Right lobe of liver (tissue), 6 donors: ENCODE results near the gene LYPD3. TPM values are rescaled to one million over a fixed set of nuclear protein-coding genes. Genes with fewer than 3 reads are reported as not detected.
"Not testable (repeated sequence)": the region's sequence is repeated elsewhere in the genome, so short reads cannot be mapped to it uniquely, and the experiment has no call there.

Experiments
- ATAC-seq, 4 donors: fragments of 200-7000 bp; cut with Tn5 transposase; one replicate each; pipeline ENCODE4 v1.9.1; 2020; ENCODE audit warnings: mild to moderate bottlenecking in 4 of 4, moderate library complexity in 4 of 4
- DNase-seq, 3 donors: peaks; one replicate each; pipeline ENCODE4 v3.0.0-alpha.2; 2020
- H3K27ac ChIP-seq, 3 donors: fragments of 200-600 bp; one replicate each; pipeline ENCODE4 v1.8.0; 2022
- H3K27me3 ChIP-seq, 2 donors: fragments of 200-600 bp; one replicate each; pipeline ENCODE4 v1.8.0; 2022
- H3K36me3 ChIP-seq, 4 donors: fragments of 200-600 bp; sonication (generic) in 1 of 4; one replicate each; pipeline versions ENCODE4 v1.5.1 to v1.8.0; 2017 to 2022; ENCODE audit warnings: control low read depth in 1 of 4
- H3K4me1 ChIP-seq, 4 donors: fragments of 200-600 bp; sonication (generic) in 1 of 4; one replicate each; pipeline versions ENCODE4 v1.5.1 to v1.8.0; 2017 to 2022; ENCODE audit warnings: control low read depth in 1 of 4
- H3K4me3 ChIP-seq, 3 donors: fragments of 200-600 bp; one replicate each; pipeline ENCODE4 v1.8.0; 2022
- H3K9me3 ChIP-seq, 4 donors: fragments of 200-600 bp; sonication (generic) in 1 of 4; one replicate each; pipeline versions ENCODE4 v1.5.1 to v1.8.0; 2017 to 2022; ENCODE audit warnings: control low read depth in 1 of 4
- CTCF ChIP-seq, 4 donors: fragments of 200-600 bp in 3 of 4; fragments of 450-650 bp in 1 of 4; IDR thresholded peaks; one replicate each; pipeline versions ENCODE4 v1.5.1 to v1.8.0; 2016 to 2022; ENCODE audit warnings: antibody characterized with exemption in 4 of 4, mild to moderate bottlenecking in 2 of 4
- POLR2A ChIP-seq: fragments of 450-650 bp; IDR thresholded peaks from one replicate; pipeline ENCODE4 v1.6.1; 2017; ENCODE audit warnings: antibody characterized with exemption, mild to moderate bottlenecking
- WGBS: methylation state at CpG from one replicate; pipeline ENCODE4 v1.1.6; 2018; ENCODE audit warnings: low coverage, low lambda C conversion rate; ENCODE audit not compliant: insufficient coverage; ENCODE audit errors: missing lambda C conversion rate; 5-methylcytosine and 5-hydroxymethylcytosine counted together
- intact Hi-C, 2 donors: fragments of 100-400 bp; cut with DNase I; formaldehyde crosslinking; loops; one replicate each; pipeline versions ENCODE4 v1.11.2 to v1.14.1; 2022
- long read RNA-seq: library from polyadenylated mRNA; unstranded; transcript quantifications from one replicate; pipeline ENCODE4 v2.0.0, GENCODE V29; 2019
- total RNA-seq, 6 experiments: library from RNA; depleted of rRNA in 2 of 6; stranded (reverse); fragments of >200 nt in 2 of 6; fragmentation: NEBNext Ultra II Directional in 3 of 6; extraction: Animal tissue kit (Norgen Biotek cat#: 25700) in 3 of 6; gene quantifications; one replicate each; pipeline versions ENCODE4 v1.1.0 to v1.2.4, GENCODE V29; 2016 to 2023
- donor health status: DM: no; HTN: yes; CAD: no.
- donor health status: DM: no; HTN: no; CAD: no.
- donor health status: DM: no; HTN: no; CAD: no.
- donor health status: DM: no; HTN: yes; CAD: no.
- donor health status: DM: no; HTN: yes; CAD: no.

LYPD3 gene
- under 1 TPM in 4 of 6 experiments, not detected in 2; 0.20 to 0.28 (median 0.25) TPM for total RNA-seq
- long read RNA-seq, partial matches to known transcripts: 0 of 1 reads
- long read RNA-seq, other reads (novel, unspliced or antisense): 0 of 1 reads

DNA sequence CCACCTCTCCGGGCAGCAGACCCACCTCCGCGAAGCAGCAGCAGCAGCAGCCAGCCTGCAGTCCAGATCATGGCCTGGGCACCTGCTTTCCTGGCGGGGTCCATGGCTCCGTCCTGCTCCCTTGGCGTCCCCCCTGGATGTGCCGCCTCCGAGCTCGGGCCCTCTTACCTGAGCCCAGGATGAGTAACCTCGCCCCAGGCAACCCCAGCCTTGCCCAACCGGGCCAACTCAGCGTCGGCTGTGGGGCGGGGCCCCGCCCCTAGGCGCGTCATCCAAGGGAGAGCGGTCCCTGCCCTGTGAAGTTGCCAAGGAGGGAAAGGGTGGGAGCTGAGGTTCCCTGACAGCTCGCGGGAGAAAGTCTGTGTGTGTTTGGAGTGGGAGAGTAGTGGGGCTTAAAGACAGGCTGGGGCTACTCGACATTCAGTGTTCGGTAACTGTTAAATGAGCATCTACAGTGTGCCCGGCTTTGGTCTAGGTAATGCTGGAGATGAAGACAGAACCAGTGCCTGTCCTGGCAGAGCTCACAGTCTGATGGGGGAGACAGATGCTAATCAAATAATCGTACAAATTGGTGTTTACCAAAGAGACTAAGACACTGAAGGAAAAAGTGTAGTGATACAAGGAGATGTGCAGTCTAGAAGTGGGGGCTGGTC, at the start of gene LYPD3:
LYPD3 (minus strand) TSS at position 141 of the 653 bp plus-strand sequence; CDS start at position 104, 37 bp downstream.
- Histone ChIP-seq H3K27me3 (no peaks in the 10 kb centered on the region), H3K4me1 (peaks cover 0 to 11% (median 3%) of the 10 kb centered on the region in 4 donors), H3K36me3 (no peaks in the 10 kb centered on the region), H3K27ac (peak within 1 kb of the TSS in 1 of 3 donors; percentile 24), H3K9me3 (no peaks in the 10 kb centered on the region), H3K4me3 (peak within 1 kb of the TSS in 2 of 3 donors; percentile 71 to 82)
- DNase-seq (peak in 1 of 3 donors; percentile 40), ATAC-seq (no peak)
- no peak for TF ChIP-seq POLR2A
- TF ChIP-seq CTCF (IDR thresholded peaks at IDR 0.05): no peak
- intact Hi-C loops: no loop called here
- 42% methylated on average over 7 of the region's 24 CpGs for WGBS

DNA sequence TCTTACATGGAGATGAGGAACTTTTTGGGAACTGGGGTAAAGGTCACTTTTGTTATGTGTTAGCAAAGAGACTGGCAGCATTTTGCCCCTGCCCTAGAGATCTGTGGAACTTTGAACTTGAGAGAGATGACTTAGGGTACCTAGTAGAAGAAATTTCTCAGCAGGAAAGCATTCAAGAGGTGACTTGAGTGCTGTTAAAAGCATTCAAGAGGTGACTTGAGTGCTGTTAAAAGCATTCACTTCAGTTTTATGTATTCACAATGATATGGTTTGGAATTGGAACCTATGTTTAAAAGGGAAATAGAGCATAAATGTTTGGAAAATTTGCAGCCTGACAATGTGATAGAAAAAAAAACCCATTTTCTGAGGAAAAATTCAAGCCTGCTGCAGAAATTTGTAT, 47.0 kb upstream of the LYPD3 start:
- intact Hi-C loops: not testable (repeated sequence)
- peaks cover 0 to 30% (median 4%) of the 10 kb centered on the region in 4 donors for H3K36me3 ChIP-seq

DNA sequence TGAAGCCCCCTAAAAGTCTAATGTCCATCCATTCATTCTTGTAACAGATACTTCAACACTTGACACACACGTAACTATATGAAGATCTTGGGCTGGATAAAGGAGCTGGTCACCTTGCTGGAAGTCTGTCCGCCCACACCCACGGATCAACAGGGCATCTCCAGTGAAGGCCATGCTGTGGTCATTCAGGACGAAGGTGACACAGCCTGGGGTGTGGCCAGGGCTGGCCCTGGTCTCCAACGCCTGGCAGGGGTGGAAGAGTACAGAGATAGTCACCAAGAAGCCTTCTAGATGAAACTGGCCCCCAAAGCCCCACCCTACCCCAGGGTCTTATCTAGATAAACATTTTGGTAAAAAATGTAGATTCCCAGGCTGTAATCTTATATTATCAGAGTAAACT, 45.9 kb upstream of the LYPD3 start:
- Histone ChIP-seq H3K27me3 (no peaks in the 10 kb centered on the region), H3K9me3 (no peaks in the 10 kb centered on the region), H3K4me1 (peaks cover 0 to 14% (median 0%) of the 10 kb centered on the region in 4 donors), H3K27ac (no peak overlapping the region), H3K4me3 (no peak overlapping the region), H3K36me3 (peaks cover 0 to 30% (median 4%) of the 10 kb centered on the region in 4 donors)
- 78% methylated on average over 3 of the region's 5 CpGs for WGBS
- intact Hi-C loops: no loop called here
- no peak for ATAC-seq
- no peak for DNase-seq
- TF ChIP-seq POLR2A: no peak
- no peak for TF ChIP-seq CTCF (IDR thresholded peaks at IDR 0.05)

More for the DNA sequence above, 47.0 kb upstream of the LYPD3 start:
- H3K9me3 ChIP-seq, ATAC-seq, H3K4me3 ChIP-seq, H3K27me3 ChIP-seq, DNase-seq, H3K27ac ChIP-seq: not testable (repeated sequence)
- peaks cover 0 to 14% (median 0%) of the 10 kb centered on the region in 4 donors for H3K4me1 ChIP-seq

DNA sequence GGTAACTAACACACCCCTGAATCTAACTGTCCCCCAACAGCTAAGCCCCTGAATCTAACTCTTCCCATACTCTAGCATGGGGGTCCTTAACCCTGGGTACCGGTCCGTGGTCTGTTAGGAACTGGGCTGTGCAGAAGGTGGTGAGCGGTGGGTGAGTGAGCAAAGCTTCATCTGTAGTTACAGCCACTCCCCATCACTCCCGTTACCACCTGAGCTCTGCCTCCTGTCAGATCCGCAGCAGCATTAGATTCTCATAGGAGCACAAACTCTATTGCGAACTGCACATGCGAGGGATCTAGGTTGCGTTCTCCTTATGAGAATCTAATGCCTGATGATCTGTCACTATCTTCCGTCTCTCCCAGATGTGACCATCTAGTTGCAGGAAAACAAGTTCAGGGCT, 45.3 kb upstream of the LYPD3 start:
- Histone ChIP-seq H3K4me1 (peaks cover 0 to 14% (median 0%) of the 10 kb centered on the region in 4 donors), H3K9me3 (no peaks in the 10 kb centered on the region), H3K4me3 (no peak overlapping the region), H3K27me3 (no peaks in the 10 kb centered on the region), H3K27ac (no peak overlapping the region), H3K36me3 (peaks cover 0 to 30% (median 6%) of the 10 kb centered on the region in 4 donors)
- WGBS: 94% methylated on average over 3 of the region's 9 CpGs
- intact Hi-C loops: no loop called here
- DNase-seq (no peak), ATAC-seq (no peak)
- TF ChIP-seq POLR2A (no peak), CTCF (IDR thresholded peaks at IDR 0.05) (no peak)

- Histone ChIP-seq H3K36me3 (peaks cover 0 to 30% (median 6%) of the 10 kb centered on the region in 4 donors), H3K27ac (no peak overlapping the region), H3K9me3 (no peaks in the 10 kb centered on the region), H3K4me3 (no peak overlapping the region), H3K27me3 (no peaks in the 10 kb centered on the region), H3K4me1 (peaks cover 0 to 18% (median 2%) of the 10 kb centered on the region in 4 donors)
- intact Hi-C loops: no loop called here
- TF ChIP-seq CTCF (IDR thresholded peaks at IDR 0.05) (no peak), POLR2A (no peak)
- WGBS: no CpG with 5 or more reads among the region's 2 CpGs
- ATAC-seq (no peak), DNase-seq (no peak)
Measured at GRCh38 chr19:43507880-43508279, 42.5 kb upstream of the LYPD3 start.
